T-helper 1 cell treated with Interleukin-12 subunit alpha and Interleukin-12 subunit beta and Interleukin-4 antibody, amounts not matched to agents 30 μg/mL and 1 μg/mL, for 36 hours (primary cell): ENCODE data around the gene NF2.

ENCODE experiments used
- H3K27ac Mint-ChIP-seq: one replicate; pipeline ENCODE4 v1.8.0; 2021; ENCODE audit warnings: mild to moderate bottlenecking, mixed read lengths
- H3K27me3 Mint-ChIP-seq: one replicate; pipeline ENCODE4 v1.8.0; 2021; ENCODE audit warnings: low read depth, mixed read lengths
- H3K36me3 Mint-ChIP-seq: one replicate; pipeline ENCODE4 v1.8.0; 2021; ENCODE audit warnings: low read depth, mixed read lengths
- H3K4me1 Mint-ChIP-seq: one replicate; pipeline ENCODE4 v1.8.0; 2021; ENCODE audit warnings: low read depth, mixed read lengths
- H3K4me3 Mint-ChIP-seq: one replicate; pipeline ENCODE4 v1.8.0; 2021; ENCODE audit warnings: mild to moderate bottlenecking, moderate library complexity, mixed read lengths
- H3K9me3 Mint-ChIP-seq: one replicate; pipeline ENCODE4 v1.8.0; 2021; ENCODE audit warnings: mixed read lengths

Gene NF2

GRCh38 chr22:29734838-29735237 is 131.4 kb downstream of the NF2 start:
- no peak overlapping the region for H3K27ac Mint-ChIP-seq
- H3K4me3 Mint-ChIP-seq: no peak overlapping the region
- no peaks in the 10 kb centered on the region for H3K4me1 Mint-ChIP-seq
- no peaks in the 10 kb centered on the region for H3K36me3 Mint-ChIP-seq
- H3K27me3 Mint-ChIP-seq: no peaks in the 10 kb centered on the region
- H3K9me3 Mint-ChIP-seq: no peaks in the 10 kb centered on the region

GRCh38 chr22:29735416-29735815 is 132.0 kb downstream of the NF2 start:
- Mint-ChIP-seq H3K4me3 (no peak overlapping the region), H3K27ac (no peak overlapping the region), H3K36me3 (no peaks in the 10 kb centered on the region), H3K9me3 (no peaks in the 10 kb centered on the region), H3K27me3 (no peaks in the 10 kb centered on the region), H3K4me1 (no peaks in the 10 kb centered on the region)

GRCh38 chr22:29737251-29738117 is 134.1 kb downstream of the NF2 start:
- Mint-ChIP-seq H3K9me3 (no peaks in the 10 kb centered on the region), H3K4me1 (peaks cover 2% of the 10 kb centered on the region), H3K36me3 (no peaks in the 10 kb centered on the region), H3K27ac (no peak overlapping the region), H3K4me3 (no peak overlapping the region), H3K27me3 (no peaks in the 10 kb centered on the region)

GRCh38 chr22:29738118-29738815 is 134.8 kb downstream of the NF2 start:
- Mint-ChIP-seq H3K27me3 (no peaks in the 10 kb centered on the region), H3K36me3 (no peaks in the 10 kb centered on the region), H3K27ac (no peak overlapping the region), H3K4me3 (no peak overlapping the region), H3K4me1 (peaks cover 3% of the 10 kb centered on the region), H3K9me3 (no peaks in the 10 kb centered on the region)

- Mint-ChIP-seq H3K27me3 (no peaks in the 10 kb centered on the region), H3K4me3 (no peak overlapping the region), H3K4me1 (peaks cover 3% of the 10 kb centered on the region), H3K9me3 (no peaks in the 10 kb centered on the region), H3K27ac (no peak overlapping the region), H3K36me3 (no peaks in the 10 kb centered on the region)
Observed at GRCh38 chr22:29739346-29739875, 136.0 kb downstream of the NF2 start.

GRCh38 chr22:29740216-29740615 is 136.8 kb downstream of the NF2 start:
- Mint-ChIP-seq H3K4me3 (no peak overlapping the region), H3K27me3 (no peaks in the 10 kb centered on the region), H3K9me3 (no peaks in the 10 kb centered on the region), H3K4me1 (peaks cover 3% of the 10 kb centered on the region), H3K27ac (no peak overlapping the region), H3K36me3 (no peaks in the 10 kb centered on the region)

- no peak overlapping the region for H3K27ac Mint-ChIP-seq
- H3K9me3 Mint-ChIP-seq: no peaks in the 10 kb centered on the region
- no peak overlapping the region for H3K4me3 Mint-ChIP-seq
- H3K4me1 Mint-ChIP-seq: peaks cover 3% of the 10 kb centered on the region
- H3K36me3 Mint-ChIP-seq: peaks cover 4% of the 10 kb centered on the region
- H3K27me3 Mint-ChIP-seq: no peaks in the 10 kb centered on the region
Observed at GRCh38 chr22:29741926-29742325, 138.5 kb downstream of the NF2 start.

- Mint-ChIP-seq H3K27ac (no peak overlapping the region), H3K9me3 (no peaks in the 10 kb centered on the region), H3K4me1 (peaks cover 3% of the 10 kb centered on the region), H3K27me3 (no peaks in the 10 kb centered on the region), H3K4me3 (no peak overlapping the region), H3K36me3 (peaks cover 4% of the 10 kb centered on the region)
Observed at GRCh38 chr22:29742326-29742725, 138.9 kb downstream of the NF2 start.

- Mint-ChIP-seq H3K9me3 (no peaks in the 10 kb centered on the region), H3K4me1 (peaks cover 3% of the 10 kb centered on the region), H3K27me3 (no peaks in the 10 kb centered on the region), H3K36me3 (peaks cover 13% of the 10 kb centered on the region), H3K27ac (no peak overlapping the region), H3K4me3 (no peak overlapping the region)
Observed at GRCh38 chr22:29744902-29745301, 141.5 kb downstream of the NF2 start.

- Mint-ChIP-seq H3K27me3 (no peaks in the 10 kb centered on the region), H3K9me3 (no peaks in the 10 kb centered on the region), H3K36me3 (peaks cover 20% of the 10 kb centered on the region), H3K4me3 (no peak overlapping the region), H3K27ac (no peak overlapping the region), H3K4me1 (peaks cover 12% of the 10 kb centered on the region)
Observed at GRCh38 chr22:29747832-29748231, 144.4 kb downstream of the NF2 start.
